Muscle layer of duodenum (tissue), 2 donors: Measurements from ENCODE around the gene APOA1.

ENCODE experiments used
- H3K27ac ChIP-seq: one replicate; pipeline ENCODE4 v1.7.0; 2013; ENCODE audit warnings: mild to moderate bottlenecking, low read length
- H3K27me3 ChIP-seq: one replicate; pipeline ENCODE4 v1.7.0; 2013; ENCODE audit warnings: low read depth, mild to moderate bottlenecking, control low read depth, low read length
- H3K36me3 ChIP-seq, 2 donors: one replicate each; pipeline ENCODE4 v1.7.0; 2013; ENCODE audit warnings: low read length in 2 of 2, control low read depth in 1 of 2, mild to moderate bottlenecking in 1 of 2; ENCODE audit not compliant: insufficient read depth in 2 of 2, control insufficient read depth in 1 of 2
- H3K4me1 ChIP-seq, 2 donors: one replicate each; pipeline ENCODE4 v1.7.0; 2013; ENCODE audit warnings: low read length in 2 of 2, mild to moderate bottlenecking in 2 of 2, control low read depth in 1 of 2, moderate library complexity in 1 of 2; ENCODE audit not compliant: insufficient read depth in 2 of 2, control insufficient read depth in 1 of 2
- H3K4me3 ChIP-seq, 2 donors: one replicate each; pipeline ENCODE4 v1.7.0; 2013; ENCODE audit warnings: low read length in 2 of 2, low read depth in 1 of 2, mild to moderate bottlenecking in 1 of 2
- H3K9me3 ChIP-seq, 2 donors: one replicate each; pipeline ENCODE4 v1.7.0; 2013; ENCODE audit warnings: low read length in 2 of 2, control low read depth in 1 of 2, mild to moderate bottlenecking in 1 of 2; ENCODE audit not compliant: control insufficient read depth in 1 of 2
- donor health status: healthy.

Gene APOA1

DNA sequence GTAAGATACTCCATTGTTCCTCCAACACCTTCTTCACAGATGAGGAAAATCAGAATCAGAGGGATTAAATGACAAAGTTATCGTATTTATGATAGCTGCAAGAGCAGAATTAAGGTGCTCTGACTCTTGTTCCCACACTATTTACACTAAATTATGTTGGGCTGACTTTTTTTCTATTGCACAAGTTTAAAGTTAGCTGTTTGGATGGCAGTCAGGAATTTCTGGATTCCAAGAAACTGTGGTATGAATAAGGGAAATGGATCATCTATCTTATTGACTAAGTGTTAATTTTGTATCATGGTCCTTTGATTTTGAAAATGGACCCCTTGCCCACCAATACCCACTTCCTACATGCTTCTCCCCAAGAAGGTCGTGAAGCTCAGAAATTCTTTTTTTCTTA is 19.9 kb upstream of the APOA1 start:
- peaks cover 42 to 66% of the 10 kb centered on the region in 2 donors for H3K36me3 ChIP-seq
- H3K4me3 ChIP-seq, result no peak overlapping the region

GRCh38 chr11:116856423-116856822 is 19.0 kb upstream of the APOA1 start:
- peaks cover 34 to 65% of the 10 kb centered on the region in 2 donors for H3K36me3 ChIP-seq
- no peaks in the 10 kb centered on the region for H3K27me3 ChIP-seq
- H3K4me1 ChIP-seq, result peaks cover 5 to 7% of the 10 kb centered on the region in 2 donors
- no peak overlapping the region for H3K4me3 ChIP-seq
- no peak overlapping the region for H3K27ac ChIP-seq
- no peaks in the 10 kb centered on the region for H3K9me3 ChIP-seq

More for the DNA sequence above, 19.9 kb upstream of the APOA1 start:
- Histone ChIP-seq H3K27ac (no peak overlapping the region), H3K9me3 (no peaks in the 10 kb centered on the region), H3K4me1 (peaks cover under 1 to 2% of the 10 kb centered on the region in 2 donors), H3K27me3 (no peaks in the 10 kb centered on the region)

DNA sequence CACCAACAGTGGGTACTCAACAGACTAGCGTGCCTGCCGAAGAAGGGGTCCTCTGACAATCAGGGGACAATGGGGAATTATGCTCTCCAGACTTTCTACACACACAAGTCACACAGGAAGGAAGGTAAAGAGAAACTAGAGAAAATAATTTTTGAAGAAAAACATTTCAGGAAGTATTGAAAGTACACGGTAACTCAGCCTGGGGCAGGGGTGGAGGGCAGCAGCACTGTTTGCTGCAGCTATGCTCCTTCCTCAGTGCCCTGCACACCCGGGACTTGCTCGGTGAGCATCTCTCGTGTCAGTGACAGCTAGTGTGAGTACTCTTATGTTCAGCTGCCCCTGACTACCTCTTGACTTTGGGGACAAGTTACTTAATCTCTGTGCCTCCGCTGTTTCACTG is 18.0 kb upstream of the APOA1 start:
- Histone ChIP-seq H3K27ac (no peak overlapping the region), H3K27me3 (no peaks in the 10 kb centered on the region), H3K4me1 (peaks cover 5 to 7% of the 10 kb centered on the region in 2 donors), H3K4me3 (no peak overlapping the region), H3K9me3 (no peaks in the 10 kb centered on the region), H3K36me3 (peaks cover 24 to 58% of the 10 kb centered on the region in 2 donors)

- Histone ChIP-seq H3K27ac (peak overlapping the region; percentile 65), H3K4me1 (peaks cover 5 to 7% of the 10 kb centered on the region in 2 donors), H3K36me3 (peaks cover 18 to 53% of the 10 kb centered on the region in 2 donors), H3K9me3 (no peaks in the 10 kb centered on the region), H3K27me3 (no peaks in the 10 kb centered on the region), H3K4me3 (no peak overlapping the region)
Measured at GRCh38 chr11:116853461-116854073, 16.1 kb upstream of the APOA1 start.

DNA sequence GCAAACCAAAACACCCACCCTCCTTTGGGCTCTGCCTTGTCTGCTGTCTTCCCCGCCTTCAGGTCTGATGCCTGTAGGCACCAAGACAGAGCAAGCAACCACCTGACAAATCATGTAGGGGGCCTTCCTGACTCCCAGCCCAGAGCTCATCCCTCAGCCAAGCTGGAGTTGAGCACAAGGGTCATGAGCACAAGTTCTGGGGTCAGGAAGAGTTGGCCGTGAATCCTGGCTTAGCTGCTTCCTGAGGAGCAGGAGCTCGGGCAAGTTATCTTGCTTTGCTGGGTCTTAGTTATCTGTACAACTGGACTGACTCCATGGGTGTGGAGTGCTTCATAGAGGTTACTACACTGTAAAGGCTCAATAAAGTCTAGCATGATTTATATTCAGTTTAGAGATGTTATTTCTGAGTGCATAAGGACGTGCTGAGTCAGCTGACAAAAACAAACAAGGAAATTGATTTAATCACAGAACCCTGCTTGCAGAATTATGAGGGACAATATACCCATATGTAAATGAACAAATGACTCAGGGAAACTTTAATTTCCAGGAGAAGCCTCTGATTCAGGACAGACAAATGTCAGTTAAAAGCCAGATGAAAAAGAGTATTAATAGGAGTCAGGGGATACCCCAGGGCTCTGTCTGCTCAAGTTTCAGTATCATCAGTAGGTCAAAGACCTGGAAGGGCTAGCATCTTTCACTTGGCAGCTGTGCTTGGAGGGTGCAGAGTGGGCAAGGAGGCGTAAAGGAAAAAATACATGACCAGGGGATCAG is 15.0 kb upstream of the APOA1 start:
- peak overlapping the region; percentile 18 for H3K27ac ChIP-seq

DNA sequence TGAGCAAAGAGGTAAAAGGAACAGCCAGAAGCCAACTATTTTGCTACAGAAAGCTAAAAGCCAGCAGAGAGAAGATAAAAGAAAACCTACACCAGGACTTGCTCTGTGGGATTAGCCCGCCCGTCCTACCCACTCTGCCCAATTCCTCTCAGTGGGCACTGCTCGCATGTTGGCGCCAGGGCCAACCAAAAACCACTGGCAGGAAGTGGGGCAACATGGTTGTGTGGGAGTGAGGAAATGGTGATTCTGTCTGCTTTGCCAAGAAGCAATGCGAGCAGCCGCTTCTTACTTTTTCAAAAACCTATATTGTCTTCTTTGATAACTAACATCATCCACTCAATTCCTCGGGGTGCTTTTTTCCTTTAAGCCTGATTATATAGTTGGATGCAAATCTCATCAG is 14.2 kb upstream of the APOA1 start:
- Histone ChIP-seq H3K9me3 (no peaks in the 10 kb centered on the region), H3K27ac (peak overlapping the region; percentile 18), H3K4me3 (no peak overlapping the region), H3K27me3 (no peaks in the 10 kb centered on the region), H3K4me1 (peaks cover 5 to 7% of the 10 kb centered on the region in 2 donors), H3K36me3 (peaks cover 20 to 53% of the 10 kb centered on the region in 2 donors)

More for the DNA sequence above, 15.0 kb upstream of the APOA1 start:
- peaks cover 5 to 7% of the 10 kb centered on the region in 2 donors for H3K4me1 ChIP-seq
- H3K4me3 ChIP-seq, result no peak overlapping the region
- no peaks in the 10 kb centered on the region for H3K27me3 ChIP-seq
- H3K9me3 ChIP-seq, result no peaks in the 10 kb centered on the region
- peaks cover 12 to 49% of the 10 kb centered on the region in 2 donors for H3K36me3 ChIP-seq

DNA sequence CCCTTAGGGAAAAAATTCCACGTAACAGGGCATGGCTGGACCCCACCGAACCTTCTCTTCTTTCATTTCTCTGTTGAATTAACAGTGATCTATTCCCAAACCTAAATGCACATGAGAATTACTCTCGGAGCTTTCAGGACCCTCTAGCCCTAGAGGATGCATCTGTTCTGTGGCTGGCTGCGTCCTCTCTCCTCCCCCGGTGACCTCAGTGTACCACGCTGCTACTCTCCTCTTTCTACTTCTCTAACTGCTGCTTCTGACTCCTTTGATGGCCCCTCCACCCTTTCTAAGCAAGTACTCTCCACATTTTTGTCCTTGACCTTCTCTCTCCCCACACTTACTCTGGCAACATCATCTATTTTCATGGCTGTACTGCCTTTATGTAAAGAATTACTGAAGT is 12.1 kb upstream of the APOA1 start:
- H3K36me3 ChIP-seq, result peaks cover 31 to 65% of the 10 kb centered on the region in 2 donors
- H3K9me3 ChIP-seq, result no peaks in the 10 kb centered on the region
- no peaks in the 10 kb centered on the region for H3K27me3 ChIP-seq
- peaks cover 5 to 7% of the 10 kb centered on the region in 2 donors for H3K4me1 ChIP-seq
- H3K4me3 ChIP-seq, result no peak overlapping the region
- no peak overlapping the region for H3K27ac ChIP-seq

DNA sequence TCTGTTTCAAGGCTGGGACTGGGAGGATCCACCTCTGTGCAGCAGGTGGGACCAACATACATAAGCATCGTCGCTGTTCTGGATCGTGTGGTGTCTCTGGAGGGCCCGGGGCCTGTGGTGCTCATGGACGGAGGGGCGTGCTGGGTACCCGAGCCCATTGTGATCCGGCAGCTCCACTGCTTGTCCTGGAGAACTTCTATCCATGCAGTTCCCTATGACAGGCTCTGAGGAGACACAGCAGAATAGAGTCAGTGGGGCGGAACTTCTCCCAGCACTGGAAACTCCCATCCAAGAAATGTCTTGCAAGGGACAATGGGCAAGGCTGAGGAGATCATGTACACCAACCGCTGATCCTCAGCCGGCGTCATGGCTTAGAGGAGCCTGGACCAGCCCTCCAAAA is 11.6 kb upstream of the APOA1 start:
- H3K36me3 ChIP-seq, result peaks cover 29 to 61% of the 10 kb centered on the region in 2 donors
- no peak overlapping the region for H3K4me3 ChIP-seq

GRCh38 chr11:116847612-116848011 is 10.2 kb upstream of the APOA1 start:
- Histone ChIP-seq H3K4me3 (no peak overlapping the region), H3K27ac (no peak overlapping the region), H3K27me3 (no peaks in the 10 kb centered on the region), H3K36me3 (peaks cover 38 to 71% of the 10 kb centered on the region in 2 donors), H3K9me3 (no peaks in the 10 kb centered on the region), H3K4me1 (peaks cover 5 to 7% of the 10 kb centered on the region in 2 donors)

More for the DNA sequence above, 11.6 kb upstream of the APOA1 start:
- Histone ChIP-seq H3K27ac (no peak overlapping the region), H3K9me3 (no peaks in the 10 kb centered on the region), H3K27me3 (no peaks in the 10 kb centered on the region), H3K4me1 (peaks cover 5 to 7% of the 10 kb centered on the region in 2 donors)

GRCh38 chr11:116844722-116845121 is 7.3 kb upstream of the APOA1 start:
- Histone ChIP-seq H3K4me1 (no peaks in the 10 kb centered on the region), H3K27ac (no peak overlapping the region), H3K9me3 (no peaks in the 10 kb centered on the region), H3K36me3 (peaks cover 38 to 60% of the 10 kb centered on the region in 2 donors), H3K27me3 (no peaks in the 10 kb centered on the region), H3K4me3 (no peak overlapping the region)

- Histone ChIP-seq H3K9me3 (no peaks in the 10 kb centered on the region), H3K36me3 (peaks cover 32 to 49% of the 10 kb centered on the region in 2 donors), H3K27me3 (no peaks in the 10 kb centered on the region), H3K4me3 (no peak overlapping the region), H3K4me1 (no peaks in the 10 kb centered on the region), H3K27ac (no peak overlapping the region)
Measured at GRCh38 chr11:116843661-116844060, 6.2 kb upstream of the APOA1 start.
